GM19351 (cell line): ENCODE data around the gene H19.

ENCODE experiments used
- ATAC-seq: cut with Tn5 transposase; IDR thresholded peaks from one replicate; pipeline ENCODE4 v1.9.1; 2021; ENCODE audit warnings: mild to moderate bottlenecking, moderate library complexity; ENCODE audit not compliant: unreplicated experiment

Gene H19

DNA sequence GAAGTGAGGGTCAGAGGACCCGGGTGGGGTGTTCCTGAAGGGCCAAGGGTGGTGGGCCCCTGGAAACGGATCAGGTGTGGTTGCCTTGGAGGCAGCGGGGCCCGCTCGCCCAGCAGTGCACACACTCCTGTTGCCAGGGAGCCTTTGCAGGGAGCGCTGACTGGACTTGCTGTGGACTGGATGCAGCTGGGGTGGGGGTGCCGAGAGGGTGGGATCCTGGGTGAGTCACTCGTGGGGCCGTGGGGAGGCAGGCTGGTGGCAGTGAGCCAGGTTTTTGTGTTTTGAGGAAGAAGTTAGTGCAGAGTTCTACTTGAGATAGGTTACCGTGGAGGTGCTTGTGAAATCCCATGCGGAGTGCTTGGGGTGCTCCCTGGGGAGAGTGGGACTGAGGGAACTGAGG, 49.3 kb downstream of the H19 start:
- ATAC-seq = no peak

DNA sequence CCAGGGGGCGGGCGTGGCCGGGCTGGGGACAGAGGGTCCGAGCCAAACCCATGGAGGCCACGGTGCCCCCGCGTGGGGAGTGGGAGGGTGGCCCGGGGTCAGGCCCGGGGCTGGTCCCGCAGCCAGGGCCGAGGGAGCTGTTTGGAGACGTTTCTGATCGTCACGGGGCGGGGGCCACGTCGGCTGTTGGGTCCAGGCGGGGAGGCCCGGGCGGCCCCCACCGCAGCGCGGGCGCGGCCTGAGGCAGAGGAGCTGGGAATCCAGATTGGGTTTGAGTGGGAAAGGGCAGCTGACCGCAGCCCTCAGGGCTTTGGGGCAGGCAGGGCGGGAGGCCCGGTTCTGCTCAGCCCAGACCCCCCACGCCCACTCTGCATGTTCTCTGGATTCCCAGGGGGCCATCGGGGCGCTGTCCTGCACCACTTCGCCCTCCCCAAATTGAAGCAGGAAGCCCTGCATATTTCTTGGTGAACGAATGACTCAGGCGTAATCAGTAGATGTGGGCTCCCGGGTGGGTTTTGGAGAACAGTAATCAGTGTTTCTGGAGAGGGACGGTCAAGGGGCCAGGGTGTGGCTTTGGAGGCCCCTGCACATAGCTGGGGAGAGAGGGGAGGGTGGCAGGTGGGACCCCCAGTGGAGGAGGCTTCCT, 49.9 kb downstream of the H19 start:
- ATAC-seq = no peak

DNA sequence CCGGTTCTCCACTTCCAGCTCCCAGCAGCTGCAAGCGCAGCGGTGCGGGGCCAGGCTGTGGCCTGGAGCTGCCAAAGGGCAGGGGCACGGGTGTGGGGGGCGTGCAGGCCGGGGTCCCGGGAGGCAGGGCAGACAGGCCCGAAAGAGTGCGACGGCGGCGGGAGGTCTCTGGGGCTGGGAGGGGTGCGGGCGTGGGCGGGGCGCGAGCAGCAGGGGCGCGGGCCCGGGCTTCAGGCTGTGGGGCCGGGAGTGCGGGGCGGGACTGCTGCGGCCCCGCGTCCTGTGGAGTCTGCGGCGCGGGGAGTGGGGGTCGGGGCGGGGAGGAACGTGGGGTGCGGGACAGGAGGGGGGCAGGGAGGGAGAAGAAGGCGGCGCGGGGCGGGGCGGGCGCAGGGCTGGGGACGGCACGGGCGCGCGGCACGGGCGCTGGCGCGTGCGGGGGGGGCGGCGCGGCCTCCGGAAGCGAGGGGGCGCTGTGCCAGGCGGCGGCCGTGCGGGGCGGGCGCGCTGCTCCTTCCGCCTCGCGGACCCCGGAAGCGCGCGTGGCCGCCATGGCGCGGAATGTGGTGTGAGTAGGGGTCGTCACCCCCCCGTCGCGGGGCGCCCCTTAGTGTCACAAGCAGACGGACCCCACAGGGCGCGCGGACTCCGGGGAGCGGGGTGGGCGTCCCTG, 50.7 kb downstream of the H19 start, which contains the start of gene MRPL23:
MRPL23 (plus strand) TSS at position 521 of the 673 bp plus-strand sequence; CDS start at position 552, 31 bp downstream.
- no peak for ATAC-seq
